Measurements from ENCODE around the gene NBDY. TPM values are rescaled to one million over a fixed set of nuclear protein-coding genes. Genes with fewer than 3 reads are reported as not detected.
A peak's percentile ranks its signal among the peaks of the same experiment; 100 is the strongest.
"Not testable (repeated sequence)": the region's sequence is repeated elsewhere in the genome, so short reads cannot be mapped to it uniquely, and the experiment has no call there.

NBDY gene
- total RNA-seq, 2 donors from 2014 or later, result 12.7 to 35.3 TPM

- H3K4me1 Mint-ChIP-seq (ENCODE audit: low read depth in 2 of 2), result peaks cover 26 to 30% of the 10 kb centered on the region in 2 donors
- no peak for DNase-seq (ENCODE audit: low spot score)
- H3K27me3 Mint-ChIP-seq, result peaks cover 0 to 6% of the 10 kb centered on the region in 2 donors
- no peak overlapping the region for H3K27ac Mint-ChIP-seq
- no peak for ATAC-seq
- no peak overlapping the region for H3K4me3 Mint-ChIP-seq
- no peaks in the 10 kb centered on the region for H3K9me3 Mint-ChIP-seq
- no peaks in the 10 kb centered on the region for H3K36me3 Mint-ChIP-seq
Observed at GRCh38 chrX:56804867-56805266, 75.8 kb downstream of the NBDY start.

GRCh38 chrX:56805399-56805798 lies 76.4 kb downstream of the NBDY start:
- ATAC-seq (peak in 1 of 2 donors; percentile 15), DNase-seq (ENCODE audit: low spot score) (no peak)
- H3K36me3 Mint-ChIP-seq, result no peaks in the 10 kb centered on the region
- H3K4me1 Mint-ChIP-seq (ENCODE audit: low read depth in 2 of 2), result peaks cover 21 to 32% of the 10 kb centered on the region in 2 donors
- no peak overlapping the region for H3K27ac Mint-ChIP-seq
- H3K4me3 Mint-ChIP-seq, result no peak overlapping the region
- peaks cover 0 to 2% of the 10 kb centered on the region in 2 donors for H3K27me3 Mint-ChIP-seq
- H3K9me3 Mint-ChIP-seq, result no peaks in the 10 kb centered on the region

GRCh38 chrX:56806176-56806575 lies 77.1 kb downstream of the NBDY start:
- DNase-seq (ENCODE audit: low spot score); H3K36me3 Mint-ChIP-seq; H3K27me3 Mint-ChIP-seq; H3K9me3 Mint-ChIP-seq; H3K27ac Mint-ChIP-seq; ATAC-seq; H3K4me3 Mint-ChIP-seq: not testable (repeated sequence)
- H3K4me1 Mint-ChIP-seq (ENCODE audit: low read depth in 2 of 2), result peaks cover 13 to 26% of the 10 kb centered on the region in 2 donors

GRCh38 chrX:56811599-56811998 lies 82.6 kb downstream of the NBDY start:
- Mint-ChIP-seq H3K4me3 (no peak overlapping the region), H3K27me3 (peaks cover 0 to 6% of the 10 kb centered on the region in 2 donors), H3K27ac (no peak overlapping the region), H3K9me3 (no peaks in the 10 kb centered on the region), H3K4me1 (ENCODE audit: low read depth in 2 of 2) (peaks cover 18 to 37% of the 10 kb centered on the region in 2 donors), H3K36me3 (no peaks in the 10 kb centered on the region)
- no peak for ATAC-seq
- no peak for DNase-seq (ENCODE audit: low spot score)

GRCh38 chrX:56812515-56813105 lies 83.6 kb downstream of the NBDY start:
- peaks cover 17 to 37% of the 10 kb centered on the region in 2 donors for H3K4me1 Mint-ChIP-seq (ENCODE audit: low read depth in 2 of 2)
- no peak for DNase-seq (ENCODE audit: low spot score)

GRCh38 chrX:56813318-56813837 lies 84.3 kb downstream of the NBDY start:
- H3K9me3 Mint-ChIP-seq, result no peaks in the 10 kb centered on the region
- no peaks in the 10 kb centered on the region for H3K36me3 Mint-ChIP-seq
- peak overlapping the region; percentile 79 to 88 for H3K27ac Mint-ChIP-seq
- peaks cover 0 to 6% of the 10 kb centered on the region in 2 donors for H3K27me3 Mint-ChIP-seq
- peak overlapping the region; percentile 92 for H3K4me3 Mint-ChIP-seq
- peaks cover 17 to 37% of the 10 kb centered on the region in 2 donors for H3K4me1 Mint-ChIP-seq (ENCODE audit: low read depth in 2 of 2)
- DNase-seq (ENCODE audit: low spot score) (no peak), ATAC-seq (peak; percentile 90 to 91)

More at GRCh38 chrX:56812515-56813105, 83.6 kb downstream of the NBDY start:
- Mint-ChIP-seq H3K4me3 (peak overlapping the region; percentile 92), H3K27ac (peak overlapping the region; percentile 79 to 88), H3K27me3 (peaks cover 0 to 6% of the 10 kb centered on the region in 2 donors), H3K36me3 (no peaks in the 10 kb centered on the region), H3K9me3 (no peaks in the 10 kb centered on the region)
- ATAC-seq, result peak; percentile 81 to 85

- DNase-seq (ENCODE audit: low spot score) (no peak), ATAC-seq (no peak)
- no peak overlapping the region for H3K27ac Mint-ChIP-seq
- H3K9me3 Mint-ChIP-seq, result no peaks in the 10 kb centered on the region
- H3K4me3 Mint-ChIP-seq, result no peak overlapping the region
- H3K4me1 Mint-ChIP-seq (ENCODE audit: low read depth in 2 of 2), result peaks cover 17 to 24% of the 10 kb centered on the region in 2 donors
- H3K27me3 Mint-ChIP-seq, result peaks cover 0 to 6% of the 10 kb centered on the region in 2 donors
- no peaks in the 10 kb centered on the region for H3K36me3 Mint-ChIP-seq
Observed at GRCh38 chrX:56817179-56817578, 88.1 kb downstream of the NBDY start.

- H3K9me3 Mint-ChIP-seq, result no peaks in the 10 kb centered on the region
- no peak overlapping the region for H3K27ac Mint-ChIP-seq
- H3K4me3 Mint-ChIP-seq, result no peak overlapping the region
- H3K4me1 Mint-ChIP-seq (ENCODE audit: low read depth in 2 of 2), result no peaks in the 10 kb centered on the region
- H3K27me3 Mint-ChIP-seq, result peaks cover 0 to 19% of the 10 kb centered on the region in 2 donors
- H3K36me3 Mint-ChIP-seq, result no peaks in the 10 kb centered on the region
- no peak for DNase-seq (ENCODE audit: low spot score)
- no peak for ATAC-seq
Observed at GRCh38 chrX:56826020-56826419, 97.0 kb downstream of the NBDY start.

- ATAC-seq, result no peak
- no peaks in the 10 kb centered on the region for H3K9me3 Mint-ChIP-seq
- H3K27ac Mint-ChIP-seq, result no peak overlapping the region
- H3K4me1 Mint-ChIP-seq (ENCODE audit: low read depth in 2 of 2), result no peaks in the 10 kb centered on the region
- no peak overlapping the region for H3K4me3 Mint-ChIP-seq
- H3K27me3 Mint-ChIP-seq, result peaks cover 0 to 29% of the 10 kb centered on the region in 2 donors
- H3K36me3 Mint-ChIP-seq, result no peaks in the 10 kb centered on the region
- no peak for DNase-seq (ENCODE audit: low spot score)
Observed at GRCh38 chrX:56833626-56834025, 104.6 kb downstream of the NBDY start.

- Mint-ChIP-seq H3K27ac (no peak overlapping the region), H3K27me3 (peaks cover 0 to 20% of the 10 kb centered on the region in 2 donors), H3K4me3 (no peak overlapping the region), H3K4me1 (ENCODE audit: low read depth in 2 of 2) (no peaks in the 10 kb centered on the region), H3K9me3 (no peaks in the 10 kb centered on the region), H3K36me3 (no peaks in the 10 kb centered on the region)
- no peak for ATAC-seq
- no peak for DNase-seq (ENCODE audit: low spot score)
Observed at GRCh38 chrX:56853436-56853835, 124.4 kb downstream of the NBDY start.

GRCh38 chrX:56857042-56857441 lies 128.0 kb downstream of the NBDY start:
- Mint-ChIP-seq H3K36me3 (no peaks in the 10 kb centered on the region), H3K27ac (no peak overlapping the region), H3K4me1 (ENCODE audit: low read depth in 2 of 2) (no peaks in the 10 kb centered on the region), H3K4me3 (no peak overlapping the region), H3K27me3 (peaks cover 0 to 16% of the 10 kb centered on the region in 2 donors), H3K9me3 (no peaks in the 10 kb centered on the region)
- ATAC-seq (no peak), DNase-seq (ENCODE audit: low spot score) (no peak)

- Mint-ChIP-seq H3K27me3 (peaks cover 0 to 5% of the 10 kb centered on the region in 2 donors), H3K27ac (no peak overlapping the region), H3K4me3 (no peak overlapping the region), H3K36me3 (no peaks in the 10 kb centered on the region), H3K4me1 (ENCODE audit: low read depth in 2 of 2) (no peaks in the 10 kb centered on the region), H3K9me3 (no peaks in the 10 kb centered on the region)
- ATAC-seq (no peak), DNase-seq (ENCODE audit: low spot score) (no peak)
Observed at GRCh38 chrX:56860888-56861287, 131.8 kb downstream of the NBDY start.
